Measurements from ENCODE around the gene ORAI2.

ORAI2 gene

DNA sequence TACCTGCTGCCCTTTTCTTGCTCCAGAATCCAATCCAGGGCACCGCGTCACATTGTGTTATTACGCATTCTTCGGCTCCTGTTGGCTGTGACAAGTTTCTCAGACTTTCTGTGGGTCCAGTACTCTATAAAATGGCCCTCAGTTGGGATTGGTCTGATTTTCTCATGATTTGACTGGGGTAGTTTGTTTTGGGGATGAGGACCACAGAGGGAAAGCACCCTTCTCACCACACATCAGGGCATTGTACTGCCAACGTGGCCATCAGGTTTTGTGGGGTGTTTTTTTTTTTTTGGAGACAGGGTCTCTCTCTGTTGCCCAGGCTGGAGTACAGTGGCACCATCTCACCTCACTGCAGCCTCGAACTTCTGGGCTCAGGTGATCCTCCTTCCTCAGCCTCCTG, 17.0 kb upstream of the ORAI2 start:
- no peak for DNase-seq

DNA sequence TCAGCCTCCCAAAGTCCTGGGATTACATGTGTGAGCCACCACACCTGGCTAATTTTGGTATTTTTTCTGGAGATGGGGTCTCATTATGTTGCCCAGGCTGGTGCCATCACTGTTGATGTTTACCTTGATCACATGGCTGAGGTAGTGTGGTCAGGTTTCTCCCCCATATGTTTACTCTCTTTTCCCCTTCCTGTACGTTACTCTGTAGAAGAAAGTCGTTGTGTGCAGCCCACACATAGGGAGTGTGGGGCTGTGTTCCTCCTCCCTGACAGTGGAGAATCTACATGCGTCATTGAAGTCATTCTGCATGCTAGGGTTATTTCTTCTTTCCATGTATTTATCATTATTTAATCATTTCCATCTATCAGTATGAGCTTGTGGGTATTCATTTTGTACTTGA, 16.3 kb upstream of the ORAI2 start:
- DNase-seq = no peak

DNA sequence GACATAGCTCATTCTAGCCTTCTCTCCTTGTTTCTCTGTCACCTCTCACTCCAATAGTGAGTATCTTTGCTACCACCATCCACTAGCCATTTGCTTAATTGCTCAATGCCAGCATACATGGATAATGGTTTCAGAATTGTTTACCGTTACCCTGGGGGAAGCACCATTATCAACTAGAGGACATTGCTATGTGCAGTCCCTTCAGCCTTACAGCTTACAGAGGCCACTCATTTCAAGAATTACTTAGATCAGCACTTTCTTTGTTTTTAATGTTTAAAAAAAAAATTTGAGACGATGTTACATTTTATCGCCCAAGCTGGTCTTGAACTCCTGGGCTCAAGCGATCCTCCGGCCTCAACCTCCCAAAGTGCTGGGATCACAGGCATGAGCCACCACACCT, 14.8 kb upstream of the ORAI2 start:
- no peak for DNase-seq

DNA sequence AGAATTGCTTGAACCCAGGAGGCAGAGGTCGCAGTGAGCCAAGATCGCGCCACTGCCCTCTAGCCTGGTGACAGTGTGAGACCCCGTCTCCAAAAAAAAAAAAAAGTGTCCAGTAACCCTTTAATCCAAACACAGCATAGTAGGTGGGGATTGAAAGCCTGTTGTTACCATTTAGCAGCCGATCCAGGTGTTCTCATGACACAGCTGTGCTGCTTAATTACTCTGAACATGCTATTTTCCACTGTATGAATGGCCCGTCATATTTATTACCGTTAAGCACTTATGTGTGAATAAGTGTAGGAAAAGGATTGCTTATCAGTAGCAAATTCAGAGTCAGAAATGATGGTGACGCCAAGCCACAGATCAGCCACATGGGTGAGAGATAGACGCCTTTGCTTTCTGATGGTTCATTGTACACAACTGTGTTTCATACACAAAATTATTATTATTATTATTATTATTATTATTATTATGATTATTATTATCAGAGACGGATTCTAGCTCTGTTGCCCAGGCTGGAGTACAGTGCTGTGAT, 11.6 kb upstream of the ORAI2 start:
- no peak for DNase-seq

DNA sequence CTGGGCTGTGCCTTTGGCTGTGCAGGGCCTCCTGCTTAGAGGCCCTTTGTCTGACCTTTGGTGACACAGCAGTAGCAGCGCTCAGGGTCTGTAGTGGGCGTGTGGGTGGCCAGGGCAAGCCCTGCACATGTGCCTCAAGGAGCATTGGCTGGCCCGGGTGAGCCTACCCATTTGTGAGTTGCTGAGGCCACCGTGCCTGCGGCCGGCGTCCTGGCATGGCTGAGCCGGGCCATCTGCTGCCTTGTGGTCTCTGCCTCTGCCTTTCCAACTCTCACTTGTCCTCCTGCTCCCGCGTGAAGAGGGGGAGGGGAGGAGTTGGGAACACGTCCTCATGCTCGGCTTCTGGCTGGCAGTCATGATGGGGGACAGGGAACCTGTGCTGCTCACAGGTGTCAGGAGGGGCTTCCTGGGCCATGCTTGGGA, 9.2 kb upstream of the ORAI2 start:
- peak; percentile 88 for DNase-seq

DNA sequence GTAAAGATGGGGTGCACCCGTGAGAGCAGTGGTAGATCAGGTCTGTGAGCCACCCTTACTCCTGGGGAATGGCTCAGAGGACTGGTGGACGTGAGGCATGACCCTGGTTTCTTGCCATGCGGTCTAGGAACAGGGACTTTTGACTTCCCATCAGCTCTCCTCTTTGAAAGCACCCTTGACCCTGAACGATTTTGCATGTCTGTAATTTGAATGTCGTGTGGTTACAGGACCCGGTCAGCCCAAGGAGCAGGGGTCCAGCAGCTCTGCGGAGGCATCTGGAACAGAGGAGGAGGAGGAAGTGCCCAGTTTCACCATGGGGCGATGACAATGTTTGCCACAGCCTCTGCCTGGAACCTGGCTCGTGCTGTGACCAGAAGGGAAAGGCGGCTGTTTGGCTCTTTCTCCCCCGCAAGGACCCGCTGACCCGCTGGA, 8.6 kb upstream of the ORAI2 start:
- no peak for DNase-seq

DNA sequence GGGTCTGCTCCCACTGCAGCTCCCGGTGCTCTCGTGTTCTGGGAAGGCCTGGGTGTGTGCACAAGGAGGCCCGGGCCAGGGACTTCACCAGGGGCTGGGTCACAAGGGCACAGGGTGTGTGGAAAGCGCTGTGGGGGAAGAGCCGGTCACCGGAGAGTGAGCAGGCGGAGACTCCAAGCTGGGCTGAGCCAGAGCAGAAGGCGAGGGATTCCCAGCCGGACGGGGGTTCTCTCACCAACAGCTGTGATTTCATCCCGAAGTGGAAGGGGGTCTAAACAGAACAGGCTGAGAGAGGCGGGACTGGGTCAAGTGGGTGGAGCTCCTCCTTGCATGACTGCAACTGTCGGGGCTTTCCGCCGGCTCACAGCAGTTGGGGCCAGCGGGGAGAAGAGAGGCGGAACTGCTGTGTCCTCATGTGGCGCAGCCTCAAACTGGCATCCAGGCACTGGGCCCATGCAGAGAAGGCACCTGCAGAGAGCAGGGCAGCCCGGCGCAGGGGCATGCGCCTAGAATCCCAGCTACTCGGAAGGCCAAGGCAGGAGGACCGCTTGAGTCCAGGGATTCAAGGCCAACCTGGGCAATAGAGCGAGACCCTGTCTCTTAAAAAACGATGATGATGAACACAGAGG, 7.6 kb upstream of the ORAI2 start:
- DNase-seq = peak; percentile 83

DNA sequence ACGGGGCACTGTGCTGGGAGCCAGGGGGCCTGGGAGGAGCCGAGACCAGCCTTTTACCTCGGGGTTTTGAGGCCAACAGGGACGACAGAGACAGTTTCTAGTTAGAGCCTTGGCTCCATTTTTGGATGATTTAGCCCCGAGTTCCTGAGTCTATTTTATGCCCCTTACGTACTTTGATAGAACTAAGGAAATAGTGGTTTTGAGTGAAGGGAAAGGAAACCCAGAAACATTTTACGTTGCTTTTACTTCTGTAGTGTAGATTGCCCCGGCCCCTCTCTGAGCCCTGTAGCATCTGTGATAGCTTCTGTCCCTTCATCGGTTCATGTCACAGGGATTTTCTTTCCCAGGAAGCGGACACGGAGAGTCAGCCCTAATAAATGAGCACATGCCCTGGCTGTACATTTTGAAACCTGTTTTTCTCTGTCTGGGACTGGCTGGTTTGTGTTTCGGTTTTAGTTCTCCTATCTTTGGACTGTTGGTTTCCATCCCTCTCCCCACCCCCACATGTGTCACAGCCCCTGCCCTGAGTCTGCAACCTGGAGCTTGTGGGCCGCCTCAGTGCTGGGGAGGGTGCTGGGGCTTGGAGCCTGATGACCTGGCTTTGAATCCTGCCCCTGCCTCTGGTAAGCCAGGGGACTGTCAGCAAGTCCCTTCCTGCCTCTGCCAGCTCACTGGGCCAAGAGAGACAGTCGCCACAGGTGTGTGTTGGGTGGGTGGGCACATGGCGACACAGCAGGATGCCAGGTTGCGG, 6.9 kb upstream of the ORAI2 start:
- no peak for DNase-seq

DNA sequence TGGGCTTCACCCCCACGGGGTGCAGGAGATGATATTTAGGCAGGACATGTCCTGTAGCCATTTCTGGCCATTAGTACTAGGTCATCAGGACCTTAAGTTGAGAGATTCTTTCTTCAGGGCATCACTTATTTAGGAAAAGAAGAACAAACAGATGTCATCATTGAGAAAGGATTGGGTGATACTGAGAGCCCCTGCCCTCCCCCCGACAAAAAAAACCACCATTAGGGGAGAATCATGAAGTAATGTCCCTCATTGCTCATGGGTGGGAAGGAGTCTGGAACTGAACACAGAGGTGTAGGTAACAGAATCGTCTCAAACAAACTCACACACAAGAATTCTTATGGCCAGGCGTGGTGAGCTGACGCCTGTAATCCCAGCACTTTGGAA, 6.4 kb upstream of the ORAI2 start:
- no peak for DNase-seq

DNA sequence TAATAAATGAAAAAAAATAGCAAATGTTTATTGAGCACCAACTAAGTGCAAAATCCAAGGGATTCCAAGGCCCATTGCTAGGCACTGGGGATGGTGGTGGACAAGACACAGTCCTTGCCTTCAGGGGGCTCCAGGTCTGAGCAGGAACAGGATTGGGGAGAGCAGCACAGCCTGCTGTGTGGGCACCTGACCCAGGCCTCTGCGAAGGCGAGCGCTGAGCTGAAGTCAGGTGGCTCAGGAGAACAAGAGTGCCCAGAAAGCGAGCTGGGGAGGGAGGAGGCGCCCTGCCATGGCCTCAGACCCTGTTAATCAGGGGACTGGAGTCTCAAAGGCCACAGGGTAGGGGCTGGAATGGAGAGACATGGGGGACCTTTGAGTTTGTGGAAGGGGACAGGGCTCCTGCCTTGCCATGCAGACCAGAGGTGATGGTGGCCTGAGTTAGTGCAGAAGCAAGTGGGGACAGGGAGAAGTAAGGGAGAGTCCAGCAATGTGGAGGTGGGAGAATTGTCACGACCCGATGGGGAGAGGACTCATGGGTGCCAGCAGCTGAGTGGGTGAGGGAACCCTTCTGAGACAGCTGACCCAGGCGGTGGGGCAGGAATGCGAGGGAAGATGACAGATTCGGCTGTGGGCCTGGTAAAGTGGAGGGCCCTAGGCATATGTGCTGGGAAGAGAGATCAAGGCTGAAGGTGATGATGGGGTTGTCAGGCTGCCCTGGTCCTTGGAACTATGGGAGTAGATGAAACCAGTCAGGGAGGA, 4.1 kb upstream of the ORAI2 start:
- no peak for DNase-seq

DNA sequence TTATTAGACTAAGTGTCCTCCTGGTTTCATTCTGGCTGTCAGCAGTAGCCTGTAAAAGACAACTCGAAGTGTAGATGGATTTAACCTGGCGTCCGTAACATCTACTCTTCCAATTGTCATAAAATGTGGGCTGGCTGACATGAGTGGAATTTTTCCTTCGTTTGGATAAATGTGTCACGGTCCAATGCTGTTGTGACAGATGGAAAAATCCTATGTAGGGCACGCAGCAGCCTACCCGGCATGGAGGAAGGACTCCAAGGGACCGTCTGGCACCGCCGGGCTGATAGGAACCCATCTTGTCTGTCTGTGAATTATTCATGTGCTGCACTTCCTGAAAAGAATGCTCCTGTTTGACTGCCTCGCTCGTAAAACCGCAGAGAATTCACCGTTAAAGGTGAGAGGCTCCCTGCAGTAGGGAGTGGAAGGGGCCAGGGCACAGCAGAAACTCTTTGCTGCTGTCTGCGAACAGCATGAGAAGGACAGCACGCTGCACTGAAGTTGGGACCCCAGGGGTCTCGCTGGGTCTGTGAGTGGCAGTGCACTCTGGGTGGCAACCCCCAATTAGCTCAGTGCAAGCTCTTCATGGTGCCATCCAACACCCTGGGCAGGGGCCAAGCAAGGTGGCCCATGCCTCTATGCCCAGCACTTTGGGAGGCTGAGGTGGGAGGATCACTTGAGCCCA, 1.6 kb upstream of the ORAI2 start:
- peak; percentile 53 for DNase-seq

DNA sequence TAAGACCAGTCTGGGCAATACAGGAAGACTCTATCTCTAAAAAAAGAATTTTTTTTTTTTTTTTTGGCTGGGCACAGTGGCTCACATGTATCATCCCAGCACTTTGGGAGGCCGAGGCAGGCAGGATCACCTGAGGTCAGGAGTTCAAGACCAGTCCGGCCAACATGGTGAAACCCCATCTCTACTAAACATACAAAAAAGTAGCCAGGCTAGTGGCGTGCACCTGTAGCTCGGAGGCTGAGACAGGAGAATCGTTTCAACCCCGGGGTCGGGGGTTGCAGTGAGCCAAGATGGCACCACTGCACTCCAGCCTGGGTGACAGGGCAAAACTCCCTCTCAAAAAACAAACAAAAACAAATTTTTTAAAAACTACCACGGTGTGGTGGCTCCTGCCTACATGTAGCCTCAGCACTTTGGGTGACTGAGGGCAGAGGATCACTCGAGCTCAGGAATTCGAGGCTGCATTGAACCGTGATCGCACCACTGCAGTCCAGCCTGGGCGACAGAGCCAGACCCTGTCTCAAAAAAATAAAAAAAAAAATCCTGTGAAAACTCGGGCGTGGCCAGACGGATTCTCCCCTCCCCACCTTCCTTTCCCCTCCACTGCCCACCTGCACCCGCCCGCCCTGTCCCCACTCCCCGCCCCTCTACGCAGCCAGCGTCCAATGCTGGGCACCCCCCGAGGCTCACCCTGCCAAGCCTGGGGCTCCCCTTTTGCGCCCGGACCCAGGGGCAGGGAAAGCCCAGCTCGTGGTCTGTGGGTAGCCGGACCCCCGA, 745 bp upstream of the ORAI2 start:
- DNase-seq = peak; percentile 47

DNA sequence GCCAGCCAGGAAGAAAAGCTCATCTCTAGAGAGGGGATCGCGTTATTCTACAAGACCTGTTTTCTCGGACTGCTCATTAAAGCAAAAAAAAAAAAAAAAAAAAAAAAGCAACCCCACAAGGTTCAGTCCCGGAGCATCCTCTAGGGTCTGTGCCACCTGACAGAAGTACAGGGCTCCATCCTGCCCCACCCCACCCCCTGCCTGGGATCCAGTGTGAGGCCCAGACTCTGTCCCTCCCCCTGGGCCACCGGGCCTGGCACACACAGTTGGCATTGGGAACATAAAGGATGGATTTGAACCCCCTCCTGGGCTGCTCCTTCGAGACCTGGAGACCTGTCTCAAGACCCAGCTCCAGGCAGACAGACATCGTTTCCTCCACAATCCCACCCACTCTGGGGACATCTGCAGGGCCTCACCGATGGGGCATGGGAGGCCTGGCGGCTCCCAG, 688 bp downstream of the ORAI2 start:
- peak; percentile 46 for DNase-seq

DNA sequence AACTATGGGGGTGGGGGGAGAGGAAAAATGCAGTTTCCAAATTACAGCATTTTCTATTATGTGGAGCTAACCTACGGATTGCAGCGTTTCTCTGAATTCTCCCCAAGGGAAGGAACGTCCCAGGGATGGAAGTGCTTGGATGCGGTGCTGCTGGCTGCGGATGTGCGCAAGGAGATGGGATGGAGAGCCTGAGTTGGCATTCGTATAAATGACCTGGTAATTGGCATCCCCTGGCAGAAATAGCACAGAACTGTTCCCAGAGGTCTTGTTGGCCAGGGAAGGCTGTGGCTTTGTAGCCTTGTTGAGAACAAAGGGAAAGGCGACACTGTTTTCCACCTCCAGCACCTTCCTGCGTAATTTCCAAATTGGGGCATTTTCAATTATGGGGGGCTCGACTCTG, 2.7 kb downstream of the ORAI2 start:
- DNase-seq = no peak

DNA sequence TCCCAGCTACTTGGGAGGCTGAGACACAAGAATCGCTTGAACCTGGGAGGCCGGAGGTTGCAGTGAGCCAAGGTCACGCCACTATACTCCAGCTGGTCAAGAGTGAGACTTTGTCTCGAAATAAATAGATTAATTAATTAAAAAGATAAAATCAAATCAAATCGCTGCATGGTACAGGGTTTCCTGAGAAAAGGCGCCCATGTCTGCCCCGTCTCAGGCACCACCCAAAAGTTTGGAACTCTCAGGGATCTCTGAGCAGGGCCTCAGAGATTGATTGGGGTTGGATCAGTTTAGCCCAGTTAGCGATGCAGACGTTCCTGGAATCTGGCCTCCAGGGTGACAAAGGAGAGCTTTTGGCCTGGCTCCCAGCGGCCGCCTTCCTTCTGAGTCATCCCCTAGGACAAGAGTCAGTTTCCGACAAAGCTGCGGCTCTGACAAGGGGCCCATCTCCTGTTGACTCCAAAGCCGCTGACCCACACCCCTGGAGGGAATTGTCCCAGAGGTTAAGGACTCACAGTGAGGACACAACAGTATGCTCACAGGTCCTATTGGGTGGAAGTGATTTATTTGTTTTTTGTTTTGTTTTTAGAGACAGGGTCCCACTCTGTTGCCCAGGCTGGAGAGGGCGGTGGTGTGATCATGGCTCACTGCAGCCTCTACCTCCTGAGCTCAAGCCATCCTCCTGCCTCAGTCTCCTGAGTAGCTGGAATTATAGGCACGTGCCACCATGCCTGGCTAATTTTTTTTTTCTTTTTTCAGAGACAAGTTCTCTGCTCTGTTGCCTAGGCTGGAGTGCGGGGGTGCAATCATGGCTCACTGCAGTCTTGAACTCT, 6.8 kb downstream of the ORAI2 start:
- no peak for DNase-seq

DNA sequence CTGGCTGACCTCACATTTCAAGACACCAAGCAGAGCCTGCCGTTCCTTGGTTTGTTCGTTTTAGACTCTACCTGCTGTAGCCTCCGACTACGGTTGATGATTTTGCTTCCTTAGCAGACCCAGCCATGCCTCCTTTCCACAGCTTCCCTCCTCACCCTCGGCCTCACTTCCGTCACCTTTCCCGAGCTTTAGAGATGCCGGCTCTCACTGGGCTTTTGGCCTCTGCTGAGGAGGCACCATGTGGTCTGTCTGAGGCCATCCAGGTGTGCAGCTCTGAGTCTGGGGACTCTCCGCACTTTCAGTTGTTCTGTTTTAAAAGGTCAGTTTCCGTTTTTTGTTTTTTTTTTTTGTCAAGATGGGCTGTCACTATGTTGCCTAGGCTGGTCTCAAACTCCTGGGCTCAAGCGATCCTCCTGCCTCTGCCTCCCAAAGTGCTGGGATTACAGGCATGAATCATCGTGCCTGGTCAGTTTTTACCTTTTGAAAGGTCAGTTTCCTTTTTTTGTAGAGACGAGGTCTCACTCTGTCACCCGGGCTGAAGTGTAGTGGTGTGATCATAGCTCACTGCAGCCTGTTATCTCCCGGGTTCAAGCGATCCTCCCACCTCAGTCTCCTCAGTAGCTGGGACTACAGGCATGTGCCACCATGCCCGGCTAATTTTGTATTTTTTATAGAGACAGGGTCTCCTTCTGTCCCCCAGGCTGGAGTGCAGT, 11.7 kb downstream of the ORAI2 start:
- peak; percentile 14 for DNase-seq

DNA sequence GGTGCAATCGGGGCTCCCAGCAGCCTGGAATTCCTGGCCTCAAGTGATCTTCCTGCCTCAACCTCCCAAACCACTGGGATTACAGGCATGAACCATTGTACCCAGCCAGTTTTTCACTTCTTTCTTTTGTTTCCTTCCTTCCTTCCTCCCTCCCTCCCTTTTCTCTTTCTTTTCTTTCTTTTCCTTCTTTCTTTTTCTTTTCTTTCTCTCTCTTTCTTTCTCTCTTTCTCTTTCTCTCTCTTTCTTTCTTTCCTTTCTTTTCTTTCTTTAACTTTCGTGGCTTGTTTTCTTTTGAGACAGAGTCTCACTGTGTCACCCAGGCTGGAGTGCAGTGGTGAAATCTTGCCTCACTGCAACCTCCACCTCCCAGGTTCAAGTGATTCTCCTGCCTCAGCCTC, 12.3 kb downstream of the ORAI2 start:
- DNase-seq = no peak

DNA sequence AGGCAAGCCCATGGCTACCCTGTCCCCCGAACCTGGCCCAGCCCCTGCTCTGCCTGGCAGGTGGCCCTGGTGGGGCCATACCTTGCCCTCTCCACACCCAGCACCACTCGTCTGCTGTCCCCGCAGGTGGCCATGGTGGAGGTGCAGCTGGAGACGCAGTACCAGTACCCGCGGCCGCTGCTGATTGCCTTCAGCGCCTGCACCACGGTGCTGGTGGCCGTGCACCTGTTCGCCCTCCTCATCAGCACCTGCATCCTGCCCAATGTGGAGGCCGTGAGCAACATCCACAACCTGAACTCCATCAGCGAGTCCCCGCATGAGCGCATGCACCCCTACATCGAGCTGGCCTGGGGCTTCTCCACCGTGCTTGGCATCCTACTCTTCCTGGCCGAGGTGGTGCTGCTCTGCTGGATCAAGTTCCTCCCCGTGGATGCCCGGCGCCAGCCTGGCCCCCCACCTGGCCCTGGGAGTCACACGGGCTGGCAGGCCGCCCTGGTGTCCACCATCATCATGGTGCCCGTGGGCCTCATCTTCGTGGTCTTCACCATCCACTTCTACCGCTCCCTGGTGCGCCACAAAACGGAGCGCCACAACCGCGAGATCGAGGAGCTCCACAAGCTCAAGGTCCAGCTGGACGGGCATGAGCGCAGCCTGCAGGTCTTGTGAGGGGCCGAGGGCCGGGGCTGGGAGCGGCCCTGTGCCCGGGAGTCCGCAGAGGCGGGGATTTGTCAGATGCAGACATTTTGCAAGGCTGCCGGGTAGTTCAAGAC, 13.2 kb downstream of the ORAI2 start:
- no peak for DNase-seq

DNA sequence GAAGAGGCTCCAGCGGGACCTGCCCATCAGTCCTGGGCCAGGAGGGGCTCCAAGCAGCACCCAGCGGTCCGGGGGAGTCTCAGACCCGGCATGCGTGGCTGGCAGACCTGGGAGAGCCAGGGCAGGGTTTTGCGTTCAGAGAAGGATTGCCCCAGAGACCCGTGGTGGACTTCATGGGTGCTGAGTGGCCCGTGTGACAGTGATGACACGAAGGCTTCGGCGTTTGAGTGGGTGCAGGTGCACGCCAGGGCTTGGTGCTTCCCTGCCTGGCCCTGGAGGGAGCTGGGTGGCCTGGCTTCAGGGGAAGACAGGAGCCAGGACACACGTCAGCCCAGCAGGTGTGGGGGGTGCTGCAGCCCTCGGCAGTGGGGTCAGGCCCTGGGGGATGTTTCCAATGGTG, 13.9 kb downstream of the ORAI2 start:
- no peak for DNase-seq

DNA sequence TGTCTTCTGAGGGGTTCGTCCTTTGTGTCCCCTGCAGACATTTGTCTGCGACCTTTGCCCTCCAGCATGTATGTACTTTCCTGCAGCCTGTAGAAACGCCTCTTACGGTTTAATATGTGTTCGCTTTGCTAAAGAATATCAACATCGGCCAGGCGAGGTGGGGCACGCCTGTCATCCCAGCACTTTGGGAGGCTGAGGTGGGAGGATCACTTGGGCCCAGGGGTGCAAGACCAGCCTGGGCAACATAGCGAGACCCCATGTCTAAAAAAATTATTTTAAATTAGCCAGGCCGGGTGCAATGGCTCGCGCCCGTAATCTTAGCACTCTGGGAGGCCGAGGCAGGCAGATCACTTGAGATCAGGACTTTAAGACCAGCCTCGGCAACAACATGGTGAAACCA, 15.8 kb downstream of the ORAI2 start:
- DNase-seq = no peak
